ENCODE data around the gene LTBP1.

- TF ChIP-seq EZH2 (IDR thresholded peaks at IDR 0.05; ENCODE audit: insufficient read depth, poor library complexity, severe bottlenecking) (no peak), EZH2phosphoT487 (IDR thresholded peaks at IDR 0.05; ENCODE audit: insufficient read depth, low read depth) (no peak)
Measured at GRCh38 chr2:32941944-32942690, 4.6 kb upstream of the LTBP1 start.
